ENCODE data around the gene BASP1. TPM values are rescaled to one million over a fixed set of nuclear protein-coding genes. Genes with fewer than 3 reads are reported as not detected.
"Not testable (repeated sequence)": the region's sequence is repeated elsewhere in the genome, so short reads cannot be mapped to it uniquely, and the experiment has no call there.

The BASP1 gene
- total RNA-seq, 2 donors from 2014 or later: 25.2 to 31.4 TPM

GRCh38 chr5:17189381-17190036, 27.9 kb upstream of the BASP1 start:
- intact Hi-C loops (cut with DNase I): loop anchor here (5.0 kb wide), 2 partner anchors 397 to 402 kb away; no protein-coding TSS in a partner anchor
- peak; percentile 85 for DNase-seq (ENCODE audit: low spot score)

GRCh38 chr5:17190242-17190778, 27.1 kb upstream of the BASP1 start:
- intact Hi-C loops (cut with DNase I): no loop called here
- no peak for DNase-seq (ENCODE audit: low spot score)

GRCh38 chr5:17190799-17191391, 26.5 kb upstream of the BASP1 start:
- intact Hi-C loops (cut with DNase I): no loop called here

GRCh38 chr5:17191574-17191973, 25.9 kb upstream of the BASP1 start:
- DNase-seq (ENCODE audit: low spot score); intact Hi-C loops (cut with DNase I): not testable (repeated sequence)

More at GRCh38 chr5:17190799-17191391, 26.5 kb upstream of the BASP1 start:
- DNase-seq (ENCODE audit: low spot score): no peak

- intact Hi-C loops (cut with DNase I): no loop called here
- no peak for DNase-seq (ENCODE audit: low spot score)
Observed at GRCh38 chr5:17192191-17192590, 25.2 kb upstream of the BASP1 start.

- intact Hi-C loops (cut with DNase I): no loop called here
- DNase-seq (ENCODE audit: low spot score): no peak
Observed at GRCh38 chr5:17196024-17196423, 21.4 kb upstream of the BASP1 start.

GRCh38 chr5:17196697-17197096, 20.7 kb upstream of the BASP1 start:
- intact Hi-C loops (cut with DNase I): no loop called here
- no peak for DNase-seq (ENCODE audit: low spot score)

GRCh38 chr5:17203329-17204132, 13.9 kb upstream of the BASP1 start:
- DNase-seq (ENCODE audit: low spot score): no peak
- intact Hi-C loops (cut with DNase I): no loop called here

GRCh38 chr5:17204133-17204489, 13.3 kb upstream of the BASP1 start:
- no peak for DNase-seq (ENCODE audit: low spot score)
- intact Hi-C loops (cut with DNase I): no loop called here

- DNase-seq (ENCODE audit: low spot score): no peak
- intact Hi-C loops (cut with DNase I): no loop called here
Observed at GRCh38 chr5:17206021-17206420, 11.4 kb upstream of the BASP1 start.

- intact Hi-C loops (cut with DNase I): loop anchor here in 1 of 2 donors (10.0 kb wide), 1 partner anchor 1073 kb away; no protein-coding TSS in a partner anchor
- DNase-seq (ENCODE audit: low spot score): no peak
Observed at GRCh38 chr5:17212191-17212590, 5.2 kb upstream of the BASP1 start.

- DNase-seq (ENCODE audit: low spot score): no peak
- intact Hi-C loops (cut with DNase I): loop anchor here in 1 of 2 donors (10.0 kb wide), 1 partner anchor 1072 kb away; no protein-coding TSS in a partner anchor
Observed at GRCh38 chr5:17212996-17213395, 4.4 kb upstream of the BASP1 start.

GRCh38 chr5:17213938-17214337, 3.5 kb upstream of the BASP1 start:
- intact Hi-C loops (cut with DNase I): loop anchor here in 1 of 2 donors (10.0 kb wide), 1 partner anchor 1071 kb away; no protein-coding TSS in a partner anchor
- DNase-seq (ENCODE audit: low spot score): no peak

- intact Hi-C loops (cut with DNase I): loop anchor here in 1 of 2 donors (10.0 kb wide), 1 partner anchor 1070 kb away; no protein-coding TSS in a partner anchor
- no peak for DNase-seq (ENCODE audit: low spot score)
Observed at GRCh38 chr5:17214893-17215292, 2.5 kb upstream of the BASP1 start.

- no peak for DNase-seq (ENCODE audit: low spot score)
- intact Hi-C loops (cut with DNase I): loop anchor here in 1 of 2 donors (10.0 kb wide), 1 partner anchor 1069 kb away; no protein-coding TSS in a partner anchor
Observed at GRCh38 chr5:17215361-17215760, 2.1 kb upstream of the BASP1 start.

GRCh38 chr5:17216176-17216973, 1.1 kb upstream of the BASP1 start:
- DNase-seq (ENCODE audit: low spot score): peak; percentile 91
- intact Hi-C loops (cut with DNase I): loop anchor here in 1 of 2 donors (10.0 kb wide), 1 partner anchor 1068 kb away; no protein-coding TSS in a partner anchor

- intact Hi-C loops (cut with DNase I): loop anchor here in 1 of 2 donors (10.0 kb wide), 1 partner anchor 1068 kb away; no protein-coding TSS in a partner anchor
- DNase-seq (ENCODE audit: low spot score): no peak
Observed at GRCh38 chr5:17216974-17217492, 398 bp upstream of the BASP1 start.

GRCh38 chr5:17218353-17219005, 1.0 kb downstream of the BASP1 start:
- DNase-seq (ENCODE audit: low spot score): peak; percentile 83

More at GRCh38 chr5:17218353-17219005, 1.0 kb downstream of the BASP1 start:
- intact Hi-C loops (cut with DNase I): loop anchor here in 1 of 2 donors (10.0 kb wide), 1 partner anchor 1066 kb away; no protein-coding TSS in a partner anchor

All from posterior vena cava (tissue), 2 donors.